ENCODE results near the gene PRRG4.
"Not testable (repeated sequence)": the region's sequence is repeated elsewhere in the genome, so short reads cannot be mapped to it uniquely, and the experiment has no call there.

PRRG4 gene

GRCh38 chr11:32829680-32830412 is at the start of gene PRRG4:
TSS of gene PRRG4 (plus strand) at chr11:32829927. CDS start at chr11:32830530, 603 bp downstream.
- DNase-seq (ENCODE audit: low read depth, low spot score), result no peak

- DNase-seq (ENCODE audit: low read depth, low spot score), result not testable (repeated sequence)
Measured at GRCh38 chr11:32780839-32781238, 48.9 kb upstream of the PRRG4 start.

- no peak for DNase-seq (ENCODE audit: low read depth, low spot score)
Measured at GRCh38 chr11:32781721-32782120, 48.0 kb upstream of the PRRG4 start.

GRCh38 chr11:32785262-32785661 is 44.5 kb upstream of the PRRG4 start:
- no peak for DNase-seq (ENCODE audit: low read depth, low spot score)

GRCh38 chr11:32786811-32787210 is 42.9 kb upstream of the PRRG4 start:
- no peak for DNase-seq (ENCODE audit: low read depth, low spot score)

GRCh38 chr11:32790916-32791315 is 38.8 kb upstream of the PRRG4 start:
- DNase-seq (ENCODE audit: low read depth, low spot score), result no peak

GRCh38 chr11:32792111-32792947 is 37.4 kb upstream of the PRRG4 start:
- DNase-seq (ENCODE audit: low read depth, low spot score), result no peak

- no peak for DNase-seq (ENCODE audit: low read depth, low spot score)
Measured at GRCh38 chr11:32792948-32793475, 36.7 kb upstream of the PRRG4 start.

- DNase-seq (ENCODE audit: low read depth, low spot score), result no peak
Measured at GRCh38 chr11:32794439-32794838, 35.3 kb upstream of the PRRG4 start, which contains the start of gene CCDC73. TSS of gene CCDC73 (minus strand) at chr11:32794662. CDS start at chr11:32760243, 34,419 bp downstream.

GRCh38 chr11:32796425-32796824 is 33.3 kb upstream of the PRRG4 start:
- DNase-seq (ENCODE audit: low read depth, low spot score), result no peak

- peak; percentile 34 for DNase-seq (ENCODE audit: low read depth, low spot score)
Measured at GRCh38 chr11:32809313-32809712, 20.4 kb upstream of the PRRG4 start.

- DNase-seq (ENCODE audit: low read depth, low spot score), result no peak
Measured at GRCh38 chr11:32817181-32817851, 12.4 kb upstream of the PRRG4 start.

GRCh38 chr11:32817852-32818183 is 11.9 kb upstream of the PRRG4 start:
- no peak for DNase-seq (ENCODE audit: low read depth, low spot score)

- DNase-seq (ENCODE audit: low read depth, low spot score), result no peak
Measured at GRCh38 chr11:32819187-32819586, 10.5 kb upstream of the PRRG4 start.

GRCh38 chr11:32820497-32820896 is 9.2 kb upstream of the PRRG4 start:
- no peak for DNase-seq (ENCODE audit: low read depth, low spot score)

GRCh38 chr11:32821517-32821916 is 8.2 kb upstream of the PRRG4 start:
- DNase-seq (ENCODE audit: low read depth, low spot score), result no peak

GRCh38 chr11:32821917-32822560 is 7.7 kb upstream of the PRRG4 start:
- no peak for DNase-seq (ENCODE audit: low read depth, low spot score)

GRCh38 chr11:32823617-32824016 is 6.1 kb upstream of the PRRG4 start:
- not testable (repeated sequence) for DNase-seq (ENCODE audit: low read depth, low spot score)

- DNase-seq (ENCODE audit: low read depth, low spot score), result no peak
Measured at GRCh38 chr11:32826113-32826512, 3.6 kb upstream of the PRRG4 start.

GRCh38 chr11:32827276-32827675 is 2.5 kb upstream of the PRRG4 start:
- no peak for DNase-seq (ENCODE audit: low read depth, low spot score)

GRCh38 chr11:32829157-32829679 is 509 bp upstream of the PRRG4 start:
- DNase-seq (ENCODE audit: low read depth, low spot score), result no peak

Data from brain pericyte (primary cell).